GM23338 (cell line): ENCODE data around the gene BCAS1. TPM values are rescaled to one million over a fixed set of nuclear protein-coding genes. Genes with fewer than 3 reads are reported as not detected.

Source experiments
- ATAC-seq: fragments of 200-7000 bp; cut with Tn5 transposase; 3 replicates; pipeline ENCODE4 v1.9.1; 2020
- DNase-seq: peaks from one replicate; pipeline ENCODE4 v3.0.0-alpha.2; 2015; ENCODE audit warnings: low spot score
- H2AFZ ChIP-seq: fragments of 200-600 bp; sonication (generic); 2 replicates; pipeline ENCODE4 v1.8.0; 2016; ENCODE audit warnings: antibody characterized with exemption, mild to moderate bottlenecking, moderate library complexity
- H3F3A ChIP-seq: fragments of 200-600 bp; sonication (generic); replicated peaks from 2 replicates; pipeline ENCODE4 v1.8.0; 2017; ENCODE audit warnings: antibody characterized with exemption, mixed run types, low read depth
- H3K27ac ChIP-seq: fragments of 200-600 bp; sonication (generic); 2 replicates; pipeline ENCODE4 v1.6.1; 2016; ENCODE audit warnings: low read depth
- H3K27me3 ChIP-seq: fragments of 200-600 bp; sonication (generic); 2 replicates; pipeline ENCODE4 v1.8.0; 2016; ENCODE audit warnings: mild to moderate bottlenecking, mixed run types, moderate library complexity; ENCODE audit not compliant: insufficient read depth
- H3K36me3 ChIP-seq: fragments of 200-600 bp; sonication (generic); 2 replicates; pipeline ENCODE4 v1.8.0; 2016; ENCODE audit warnings: mild to moderate bottlenecking; ENCODE audit not compliant: insufficient read depth
- H3K4me1 ChIP-seq: fragments of 200-600 bp; sonication (generic); 2 replicates; pipeline ENCODE4 v1.8.0; 2016; ENCODE audit warnings: mild to moderate bottlenecking, moderate library complexity; ENCODE audit not compliant: insufficient read depth
- H3K4me2 ChIP-seq: fragments of 200-600 bp; sonication (generic); 2 replicates; pipeline ENCODE4 v1.7.1; 2017; ENCODE audit warnings: mixed run types
- H3K4me3 ChIP-seq: fragments of 200-600 bp; sonication (generic); 2 replicates; pipeline ENCODE4 v1.6.1; 2016; ENCODE audit warnings: mixed run types
- H3K79me2 ChIP-seq: fragments of 200-600 bp; sonication (generic); replicated peaks from 2 replicates; pipeline ENCODE4 v1.8.0; 2017; ENCODE audit warnings: mild to moderate bottlenecking; ENCODE audit not compliant: insufficient read depth
- H3K9me2 ChIP-seq: fragments of 200-600 bp; sonication (generic); 2 replicates; pipeline ENCODE4 v1.8.0; 2017; ENCODE audit not compliant: insufficient read depth
- H4K20me1 ChIP-seq: fragments of 200-600 bp; sonication (generic); replicated peaks from 2 replicates; pipeline ENCODE4 v1.8.0; 2017; ENCODE audit warnings: mild to moderate bottlenecking; ENCODE audit not compliant: insufficient read depth
- H3K27ac Mint-ChIP-seq: 2 replicates; pipeline ENCODE4 v1.8.0; 2020; ENCODE audit warnings: inconsistent platforms, mild to moderate bottlenecking, moderate library complexity, mixed read lengths
- H3K27me3 Mint-ChIP-seq: 3 replicates; pipeline ENCODE4 v1.8.0; 2022; ENCODE audit warnings: low read depth, mild to moderate bottlenecking, moderate library complexity, mixed read lengths, inconsistent platforms; ENCODE audit not compliant: insufficient read depth, poor library complexity
- H3K36me3 Mint-ChIP-seq: 3 replicates; pipeline ENCODE4 v1.8.0; 2021; ENCODE audit warnings: low read depth, mild to moderate bottlenecking, inconsistent platforms, moderate library complexity, mixed read lengths
- H3K4me1 Mint-ChIP-seq: 3 replicates; pipeline ENCODE4 v1.8.0; 2020; ENCODE audit warnings: mild to moderate bottlenecking, inconsistent platforms, mixed read lengths
- H3K4me3 Mint-ChIP-seq: 3 replicates; pipeline ENCODE4 v1.8.0; 2021; ENCODE audit warnings: moderate library complexity, mild to moderate bottlenecking, inconsistent platforms, mixed read lengths
- H3K9me3 Mint-ChIP-seq: 3 replicates; pipeline ENCODE4 v1.8.0; 2020; ENCODE audit warnings: moderate library complexity, mild to moderate bottlenecking, inconsistent platforms, mixed read lengths
- CREB1 ChIP-seq: fragments of 250-450 bp; sonication (Bioruptor Pico); IDR thresholded peaks from 2 replicates; pipeline ENCODE4 v1.5.0; 2020; ENCODE audit warnings: low read depth, mild to moderate bottlenecking, moderate library complexity
- CTCF ChIP-seq, 2 experiments: fragments of 200-600 bp in 1 of 2; sonication (generic) in 1 of 2; conservative IDR thresholded peaks; 2 replicates each; pipeline versions ENCODE4 v1.5.1 to v1.6.1; 2016 to 2017; ENCODE audit warnings: antibody characterized with exemption in 2 of 2, low read depth in 2 of 2, mild to moderate bottlenecking in 2 of 2, moderate library complexity in 1 of 2
- EZH2phosphoT487 ChIP-seq: fragments of 200-600 bp; sonication (generic); IDR thresholded peaks from one replicate; pipeline ENCODE4 v1.8.1; 2018; ENCODE audit warnings: antibody characterized with exemption; ENCODE audit not compliant: unreplicated experiment
- JUNB ChIP-seq: IDR thresholded peaks from one replicate; pipeline ENCODE4 v1.6.1; 2016; ENCODE audit warnings: antibody characterized with exemption; ENCODE audit not compliant: unreplicated experiment
- POLR2AphosphoS5 ChIP-seq: IDR thresholded peaks from 2 replicates; pipeline ENCODE4 v1.6.1; 2016; ENCODE audit warnings: antibody characterized with exemption, low read depth
- ZNF114 ChIP-seq: fragments of 250-450 bp; sonication (Bioruptor Pico); IDR thresholded peaks from 2 replicates; pipeline ENCODE4 v1.5.0; 2020; ENCODE audit warnings: mild to moderate bottlenecking, moderate library complexity
- polyA plus RNA-seq: library from polyadenylated mRNA; unstranded; fragments of >200 nt; fragmentation: Nextera tagmentation; extraction: Ambion mirVana; gene quantifications from 2 replicates; pipeline ENCODE4 v1.2.1, GENCODE V29; 2016
- total RNA-seq: library from RNA; depleted of rRNA; stranded (reverse); fragments of >200 nt; shearing (Covaris generic); gene quantifications from 2 replicates; pipeline ENCODE4 v1.2.3, GENCODE V29; 2014
- TF ChIP-seq, protein P1 (sequence below): IDR thresholded peaks from one replicate; pipeline ENCODE4 v1.6.1; 2018; ENCODE audit warnings: antibody characterized with exemption; ENCODE audit not compliant: unreplicated experiment
- TF ChIP-seq, protein P2 (sequence below): IDR thresholded peaks from 2 replicates; pipeline ENCODE4 v1.6.1; 2016; ENCODE audit warnings: antibody characterized with exemption

The BCAS1 gene
- total and polyA plus RNA-seq, 2 experiments from 2014 or later, result 0.17 to 0.19 TPM

DNA sequence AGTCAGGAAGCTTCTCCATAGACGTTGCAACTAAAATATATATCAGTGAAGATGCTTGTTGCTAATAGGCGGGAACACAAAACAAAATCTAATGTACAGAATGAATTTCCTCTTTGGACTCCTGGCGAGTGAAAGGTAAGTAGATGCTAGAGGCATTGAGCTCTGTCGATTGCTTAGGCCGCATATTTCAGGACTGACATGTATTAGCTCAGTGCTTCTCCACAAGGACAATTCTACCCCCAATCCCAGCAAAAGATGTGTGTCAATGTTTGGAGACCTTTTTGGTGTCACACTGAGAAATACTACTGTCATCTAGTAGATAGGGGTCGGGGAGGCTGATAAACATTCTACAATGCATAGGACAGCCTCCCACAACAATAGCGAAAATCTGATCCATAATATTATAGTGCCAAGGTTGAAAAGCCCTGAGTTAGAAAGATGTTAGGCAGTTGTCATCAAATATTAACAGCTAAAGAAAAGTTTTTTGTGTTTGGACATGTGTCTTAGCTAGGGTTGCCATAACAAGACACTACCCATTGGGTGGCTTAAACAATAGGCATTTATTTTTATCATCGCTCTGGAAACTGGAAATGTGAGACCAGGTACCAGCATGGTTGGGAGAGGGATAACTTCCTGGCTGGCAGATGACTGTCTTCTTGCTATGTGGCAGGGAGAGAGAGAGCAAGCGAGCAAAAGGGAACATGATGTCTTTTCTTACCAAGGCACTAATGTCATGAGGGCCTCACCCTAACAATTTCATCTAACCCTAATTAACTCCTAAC is 48.0 kb upstream of the BCAS1 start (continued):
- TF ChIP-seq, protein P1, sequence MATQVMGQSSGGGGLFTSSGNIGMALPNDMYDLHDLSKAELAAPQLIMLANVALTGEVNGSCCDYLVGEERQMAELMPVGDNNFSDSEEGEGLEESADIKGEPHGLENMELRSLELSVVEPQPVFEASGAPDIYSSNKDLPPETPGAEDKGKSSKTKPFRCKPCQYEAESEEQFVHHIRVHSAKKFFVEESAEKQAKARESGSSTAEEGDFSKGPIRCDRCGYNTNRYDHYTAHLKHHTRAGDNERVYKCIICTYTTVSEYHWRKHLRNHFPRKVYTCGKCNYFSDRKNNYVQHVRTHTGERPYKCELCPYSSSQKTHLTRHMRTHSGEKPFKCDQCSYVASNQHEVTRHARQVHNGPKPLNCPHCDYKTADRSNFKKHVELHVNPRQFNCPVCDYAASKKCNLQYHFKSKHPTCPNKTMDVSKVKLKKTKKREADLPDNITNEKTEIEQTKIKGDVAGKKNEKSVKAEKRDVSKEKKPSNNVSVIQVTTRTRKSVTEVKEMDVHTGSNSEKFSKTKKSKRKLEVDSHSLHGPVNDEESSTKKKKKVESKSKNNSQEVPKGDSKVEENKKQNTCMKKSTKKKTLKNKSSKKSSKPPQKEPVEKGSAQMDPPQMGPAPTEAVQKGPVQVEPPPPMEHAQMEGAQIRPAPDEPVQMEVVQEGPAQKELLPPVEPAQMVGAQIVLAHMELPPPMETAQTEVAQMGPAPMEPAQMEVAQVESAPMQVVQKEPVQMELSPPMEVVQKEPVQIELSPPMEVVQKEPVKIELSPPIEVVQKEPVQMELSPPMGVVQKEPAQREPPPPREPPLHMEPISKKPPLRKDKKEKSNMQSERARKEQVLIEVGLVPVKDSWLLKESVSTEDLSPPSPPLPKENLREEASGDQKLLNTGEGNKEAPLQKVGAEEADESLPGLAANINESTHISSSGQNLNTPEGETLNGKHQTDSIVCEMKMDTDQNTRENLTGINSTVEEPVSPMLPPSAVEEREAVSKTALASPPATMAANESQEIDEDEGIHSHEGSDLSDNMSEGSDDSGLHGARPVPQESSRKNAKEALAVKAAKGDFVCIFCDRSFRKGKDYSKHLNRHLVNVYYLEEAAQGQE, result no peak
- TF ChIP-seq, protein P2, sequence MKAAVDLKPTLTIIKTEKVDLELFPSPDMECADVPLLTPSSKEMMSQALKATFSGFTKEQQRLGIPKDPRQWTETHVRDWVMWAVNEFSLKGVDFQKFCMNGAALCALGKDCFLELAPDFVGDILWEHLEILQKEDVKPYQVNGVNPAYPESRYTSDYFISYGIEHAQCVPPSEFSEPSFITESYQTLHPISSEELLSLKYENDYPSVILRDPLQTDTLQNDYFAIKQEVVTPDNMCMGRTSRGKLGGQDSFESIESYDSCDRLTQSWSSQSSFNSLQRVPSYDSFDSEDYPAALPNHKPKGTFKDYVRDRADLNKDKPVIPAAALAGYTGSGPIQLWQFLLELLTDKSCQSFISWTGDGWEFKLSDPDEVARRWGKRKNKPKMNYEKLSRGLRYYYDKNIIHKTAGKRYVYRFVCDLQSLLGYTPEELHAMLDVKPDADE, result no peak
- no peak for TF ChIP-seq ZNF114 (CRISPR knock-in tag)
- TF ChIP-seq JUNB, result no peak
- TF ChIP-seq EZH2phosphoT487, result no peak

- H3K79me2 ChIP-seq, result no peaks in the 10 kb centered on the region
- DNase-seq (no peak), ATAC-seq (no peak)
- H3F3A ChIP-seq, result no peaks in the 10 kb centered on the region
- Mint-ChIP-seq H3K36me3 (no peaks in the 10 kb centered on the region), H3K4me1 (peaks cover 9% of the 10 kb centered on the region; the same call in 1 of the 3 replicates), H3K9me3 (no peaks in the 10 kb centered on the region), H3K4me3 (no peak overlapping the region), H3K27ac (no peak overlapping the region), H3K27me3 (peaks cover 4% of the 10 kb centered on the region)
- 0 out of 2 replicates have a peak, but pooled peaks cover 6% of the 10 kb centered on the region for H3K4me1 ChIP-seq
- H3K36me3 ChIP-seq, result no peaks in the 10 kb centered on the region
- no peaks in the 10 kb centered on the region for H3K27me3 ChIP-seq
- no peak overlapping the region for H3K27ac ChIP-seq
- no peak overlapping the region for H3K4me3 ChIP-seq
- no peak overlapping the region for H2AFZ ChIP-seq
- no peak overlapping the region for H3K4me2 ChIP-seq
- no peaks in the 10 kb centered on the region for H3K9me2 ChIP-seq
- H4K20me1 ChIP-seq, result no peaks in the 10 kb centered on the region
- TF ChIP-seq CREB1 (CRISPR knock-in tag), result no peak
- TF ChIP-seq, protein P1, result no peak
- TF ChIP-seq CTCF (conservative IDR thresholded peaks at IDR 0.05; ENCODE audit: low read depth in 2 of 2), result no peak
- no peak for TF ChIP-seq POLR2AphosphoS5
Measured at GRCh38 chr20:54116550-54117235, 46.3 kb upstream of the BCAS1 start.
